Stimulated activated CD4-positive, alpha-beta T cell treated with anti-CD3 and anti-CD28 coated beads, Interleukin-15, amount 100 ng/mL, for 48 hours (primary cell): ENCODE measurements around the gene UXS1.

Experiments used
- DNase-seq, 2 donors: peaks; one replicate each; pipeline ENCODE4 v3.0.0-alpha.2; 2020; ENCODE audit warnings: low read depth in 2 of 2

UXS1 gene

GRCh38 chr2:106085181-106085940, 108.7 kb downstream of the UXS1 start:
- DNase-seq: peak in 1 of 2 donors; percentile 39

- no peak for DNase-seq
Observed at GRCh38 chr2:106080959-106081358, 113.1 kb downstream of the UXS1 start.

- DNase-seq: no peak
Observed at GRCh38 chr2:106078096-106078495, 116.0 kb downstream of the UXS1 start.

GRCh38 chr2:106076941-106077340, 117.2 kb downstream of the UXS1 start:
- DNase-seq: no peak

GRCh38 chr2:106075048-106075447, 119.1 kb downstream of the UXS1 start:
- DNase-seq: no peak

- DNase-seq: no peak
Observed at GRCh38 chr2:106073678-106074406, 120.3 kb downstream of the UXS1 start.

- DNase-seq: no peak
Observed at GRCh38 chr2:106070181-106070580, 123.9 kb downstream of the UXS1 start.

- DNase-seq: no peak
Observed at GRCh38 chr2:106068451-106068850, 125.7 kb downstream of the UXS1 start.

- no peak for DNase-seq
Observed at GRCh38 chr2:106065983-106066820, 127.9 kb downstream of the UXS1 start.

- DNase-seq: no peak
Observed at GRCh38 chr2:106065268-106065982, 128.7 kb downstream of the UXS1 start.

GRCh38 chr2:106063181-106063580, 130.9 kb downstream of the UXS1 start:
- no peak for DNase-seq

GRCh38 chr2:106062627-106063026, 131.5 kb downstream of the UXS1 start:
- no peak for DNase-seq

GRCh38 chr2:106061611-106062349, 132.3 kb downstream of the UXS1 start:
- no peak for DNase-seq

GRCh38 chr2:106059416-106060065, 134.6 kb downstream of the UXS1 start:
- DNase-seq: no peak

- DNase-seq: no peak
Observed at GRCh38 chr2:106058469-106059137, 135.5 kb downstream of the UXS1 start.

- no peak for DNase-seq
Observed at GRCh38 chr2:106057206-106057605, 136.9 kb downstream of the UXS1 start.

- no peak for DNase-seq
Observed at GRCh38 chr2:106054880-106055655, 139.0 kb downstream of the UXS1 start.

GRCh38 chr2:106054321-106054720, 139.8 kb downstream of the UXS1 start:
- no peak for DNase-seq

GRCh38 chr2:106053581-106053980, 140.5 kb downstream of the UXS1 start:
- DNase-seq: no peak
